Fibroblast of villous mesenchyme (primary cell): ENCODE measurements around the gene ACP2. TPM values are rescaled to one million over a fixed set of nuclear protein-coding genes. Genes with fewer than 3 reads are reported as not detected.
"Not testable (repeated sequence)": the region's sequence is repeated elsewhere in the genome, so short reads cannot be mapped to it uniquely, and the experiment has no call there.

Experiments used
- DNase-seq: peaks from one replicate; pipeline ENCODE4 v3.0.0-alpha.2; 2010; ENCODE audit warnings: low read depth
- H3K4me3 ChIP-seq: 2 replicates; pipeline ENCODE4 v1.5.1; 2011; ENCODE audit warnings: low read depth, mild to moderate bottlenecking, low read length
- total RNA-seq: library from RNA; depleted of rRNA; stranded (reverse); fragments of >200 nt; gene quantifications from 2 replicates; pipeline ENCODE4 v1.2.3, GENCODE V29; 2012
- TF ChIP-seq, protein P1 (sequence below): IDR thresholded peaks from 2 replicates; pipeline ENCODE4 v1.5.1; 2012; ENCODE audit warnings: low read depth, mild to moderate bottlenecking, low read length; ENCODE audit not compliant: insufficient read depth

Gene ACP2
- total RNA-seq, 1 donor = 35.4 TPM

DNA sequence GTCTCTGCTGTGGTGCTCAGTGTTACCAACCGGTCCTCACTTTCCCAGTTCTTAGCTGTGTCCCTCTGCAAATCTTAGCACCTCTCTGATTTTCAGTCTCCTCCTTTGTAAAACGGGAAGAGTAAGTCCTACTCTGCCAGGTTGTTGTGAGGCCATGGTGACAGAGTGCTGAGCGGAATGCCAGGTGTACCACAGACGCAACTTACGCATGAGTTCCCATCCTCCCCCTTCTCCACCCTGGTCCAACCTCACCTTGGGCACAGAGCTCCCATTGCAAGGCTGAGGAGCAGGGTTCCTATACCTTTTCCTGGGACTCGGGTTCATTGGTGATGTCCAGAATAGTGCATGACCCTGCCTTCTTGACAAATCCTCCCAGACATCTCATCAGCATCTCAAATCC is 41.2 kb downstream of the ACP2 start:
- DNase-seq = no peak
- TF ChIP-seq, protein P1, sequence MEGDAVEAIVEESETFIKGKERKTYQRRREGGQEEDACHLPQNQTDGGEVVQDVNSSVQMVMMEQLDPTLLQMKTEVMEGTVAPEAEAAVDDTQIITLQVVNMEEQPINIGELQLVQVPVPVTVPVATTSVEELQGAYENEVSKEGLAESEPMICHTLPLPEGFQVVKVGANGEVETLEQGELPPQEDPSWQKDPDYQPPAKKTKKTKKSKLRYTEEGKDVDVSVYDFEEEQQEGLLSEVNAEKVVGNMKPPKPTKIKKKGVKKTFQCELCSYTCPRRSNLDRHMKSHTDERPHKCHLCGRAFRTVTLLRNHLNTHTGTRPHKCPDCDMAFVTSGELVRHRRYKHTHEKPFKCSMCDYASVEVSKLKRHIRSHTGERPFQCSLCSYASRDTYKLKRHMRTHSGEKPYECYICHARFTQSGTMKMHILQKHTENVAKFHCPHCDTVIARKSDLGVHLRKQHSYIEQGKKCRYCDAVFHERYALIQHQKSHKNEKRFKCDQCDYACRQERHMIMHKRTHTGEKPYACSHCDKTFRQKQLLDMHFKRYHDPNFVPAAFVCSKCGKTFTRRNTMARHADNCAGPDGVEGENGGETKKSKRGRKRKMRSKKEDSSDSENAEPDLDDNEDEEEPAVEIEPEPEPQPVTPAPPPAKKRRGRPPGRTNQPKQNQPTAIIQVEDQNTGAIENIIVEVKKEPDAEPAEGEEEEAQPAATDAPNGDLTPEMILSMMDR = no peak
- no peak overlapping the region for H3K4me3 ChIP-seq

DNA sequence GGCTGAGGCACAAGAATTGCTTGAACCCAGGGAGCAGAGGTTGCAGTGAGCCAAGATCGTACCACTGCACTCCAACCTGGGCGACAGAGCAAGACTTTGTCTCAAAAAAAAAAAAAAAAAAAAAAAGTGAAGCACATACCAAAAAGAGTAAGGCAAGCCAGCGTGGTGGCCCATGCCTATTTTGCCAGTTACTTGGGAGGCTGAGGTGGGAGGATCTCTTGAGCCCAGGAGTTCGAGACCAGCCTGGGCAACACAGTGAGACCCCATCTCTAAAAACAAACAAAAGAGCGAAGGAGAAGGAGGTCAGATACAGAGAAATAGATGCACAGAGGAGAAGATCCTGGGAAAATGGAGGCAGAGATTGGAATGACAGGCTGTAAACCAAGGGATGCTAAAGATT is 42.0 kb downstream of the ACP2 start:
- H3K4me3 ChIP-seq, DNase-seq: not testable (repeated sequence)

DNA sequence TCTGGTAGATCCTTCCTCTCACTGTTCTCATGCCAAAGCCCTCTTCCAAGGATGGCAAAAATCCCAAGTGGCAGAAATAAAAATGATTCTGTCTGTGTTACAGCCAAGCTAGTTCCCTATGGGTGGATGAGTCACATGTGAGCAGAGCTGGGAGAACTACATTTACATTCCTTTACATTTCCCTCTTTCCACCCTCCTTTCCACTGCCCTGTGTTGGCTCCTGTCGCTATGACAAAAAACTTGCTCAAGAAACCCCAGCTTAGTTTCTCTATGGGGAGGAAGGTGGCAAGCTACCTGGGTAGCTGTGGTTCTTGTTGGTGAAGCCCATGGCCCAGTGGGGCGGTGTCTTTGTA is 44.0 kb downstream of the ACP2 start:
- TF ChIP-seq, protein P1 = no peak
- DNase-seq = peak; percentile 42
- no peak overlapping the region for H3K4me3 ChIP-seq

DNA sequence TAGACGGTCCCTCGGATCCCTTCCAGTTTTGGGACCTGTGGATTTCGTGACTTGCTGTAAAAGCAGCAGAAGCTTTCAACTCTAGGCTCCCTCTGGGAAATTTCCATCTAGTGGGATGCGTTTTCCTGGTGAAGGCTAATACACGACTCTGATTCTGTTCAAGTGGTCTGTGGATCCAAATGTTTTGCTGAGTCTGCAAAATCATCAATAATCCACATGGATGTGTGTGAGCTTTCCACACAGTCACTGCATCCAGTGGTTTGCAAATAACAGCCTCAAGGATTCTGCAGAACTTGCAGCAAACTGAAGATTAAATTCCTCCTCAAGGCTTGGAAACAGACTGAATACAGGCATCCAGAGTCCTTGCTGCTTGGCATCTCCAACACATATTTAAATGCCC is 46.0 kb downstream of the ACP2 start:
- no peak for DNase-seq
- no peak overlapping the region for H3K4me3 ChIP-seq
- TF ChIP-seq, protein P1 = no peak

DNA sequence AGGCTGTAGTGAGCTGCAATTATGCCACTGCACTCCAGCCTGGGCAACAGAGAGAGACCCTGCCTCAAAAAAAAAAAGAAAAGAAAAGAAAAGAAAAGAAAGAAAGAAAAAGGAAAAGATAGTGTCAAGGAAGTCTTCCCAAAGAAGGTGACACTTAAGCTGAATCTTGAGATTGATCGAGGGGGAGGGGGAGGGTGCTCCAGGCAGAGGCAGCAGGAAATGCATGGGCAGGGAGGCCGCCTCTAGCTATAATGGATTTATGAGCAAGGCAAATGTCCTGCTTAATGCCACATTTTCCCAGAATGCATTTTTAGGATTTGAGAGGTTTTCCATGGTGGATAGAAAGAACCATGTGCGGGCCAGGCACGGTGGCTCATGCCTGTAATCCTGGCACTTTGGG is 47.6 kb downstream of the ACP2 start:
- TF ChIP-seq, protein P1 = no peak
- no peak for DNase-seq
- no peak overlapping the region for H3K4me3 ChIP-seq

DNA sequence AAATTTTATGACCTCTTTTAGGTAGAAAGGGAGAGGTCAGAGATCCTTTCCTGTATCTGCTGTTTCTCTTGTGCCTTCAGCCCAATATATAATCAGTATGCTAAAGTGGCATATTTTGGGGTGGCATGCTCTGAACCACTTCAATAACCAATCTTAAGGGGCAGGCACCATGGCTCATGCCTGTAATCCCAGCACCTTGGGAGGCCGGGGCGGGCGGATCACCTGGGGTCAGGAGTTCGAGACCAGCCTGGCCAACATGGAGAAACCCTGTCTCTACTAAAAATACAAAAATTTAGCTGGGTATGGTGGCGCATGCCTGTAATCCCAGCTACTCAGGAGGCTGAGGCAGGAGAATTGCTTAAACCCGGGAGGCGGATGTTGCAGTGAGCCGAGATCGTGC is 50.5 kb downstream of the ACP2 start:
- DNase-seq, H3K4me3 ChIP-seq: not testable (repeated sequence)

DNA sequence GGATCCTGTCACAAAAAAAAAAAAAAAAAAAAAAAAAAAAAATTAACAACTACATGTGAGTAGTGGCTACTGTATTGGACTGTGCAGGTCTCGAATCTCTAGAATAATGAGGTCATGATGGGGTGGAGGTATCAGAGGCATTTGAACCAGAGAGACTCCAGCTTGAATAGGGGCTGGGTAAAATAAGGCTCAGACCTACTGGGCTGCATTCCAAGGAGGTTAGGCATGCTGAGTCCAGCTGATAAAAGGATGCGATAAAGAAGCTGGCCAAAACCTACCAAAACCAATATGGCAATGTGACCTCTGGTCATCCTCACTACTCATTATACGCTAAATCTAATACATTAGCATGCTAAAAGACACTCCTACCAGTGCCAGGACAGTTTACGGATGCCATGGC is 56.5 kb downstream of the ACP2 start:
- H3K4me3 ChIP-seq = no peak overlapping the region
- no peak for DNase-seq
- TF ChIP-seq, protein P1 = no peak

DNA sequence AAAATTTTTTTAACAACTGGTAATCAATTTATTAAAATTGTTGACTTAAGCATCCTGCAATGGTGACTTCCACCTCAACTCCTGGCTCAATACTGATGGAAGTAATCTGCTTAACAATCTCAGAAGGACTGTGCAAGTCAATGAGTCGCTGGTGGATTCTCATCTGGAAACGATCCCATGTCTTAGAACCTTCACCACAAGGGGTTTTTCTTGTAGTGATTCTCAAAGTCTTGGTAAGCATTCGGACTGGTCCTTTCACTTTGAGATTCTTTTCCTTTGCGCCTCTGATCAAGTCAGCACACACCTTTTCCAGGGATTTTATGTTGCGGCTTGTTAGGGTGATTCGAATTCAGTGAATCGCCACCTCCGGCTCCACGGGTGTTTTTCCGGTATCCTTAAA is 57.5 kb downstream of the ACP2 start:
- not testable (repeated sequence) for H3K4me3 ChIP-seq, DNase-seq

Other genes with a start within 250 kb of the ACP2 start
- gene ARFGAP2, start 71.9 kb downstream of the ACP2 start, total RNA-seq = 101 and 112 TPM in 2 replicates
- gene PACSIN3, start 62.4 kb downstream of the ACP2 start, total RNA-seq = 26.7 and 39.3 TPM in 2 replicates
- gene DDB2, start 33.8 kb downstream of the ACP2 start, total RNA-seq = 37.7 and 47.1 TPM in 2 replicates
- 16.8 and 39.3 TPM in 2 replicates for gene NR1H3, start 9.2 kb upstream of the ACP2 start, total RNA-seq
- gene MADD, start 21.3 kb upstream of the ACP2 start, total RNA-seq = 20.3 and 27.2 TPM in 2 replicates
- not detected in 2 replicates for gene MYBPC3, start 103.9 kb upstream of the ACP2 start, total RNA-seq
- not detected in 2 replicates for gene SPI1, start 129.7 kb upstream of the ACP2 start, total RNA-seq
- gene SLC39A13, start 159.8 kb upstream of the ACP2 start, total RNA-seq = 73.0 and 83.4 TPM in 2 replicates
- gene PSMC3, start 177.6 kb upstream of the ACP2 start, total RNA-seq = 150 and 163 TPM in 2 replicates
- gene RAPSN, start 200.3 kb upstream of the ACP2 start, total RNA-seq = under 0.01 and 0.43 TPM in 2 replicates